HG03521 (cell line): ENCODE measurements around the gene SYCE3.

Experiments used
- ATAC-seq: cut with Tn5 transposase; IDR thresholded peaks from one replicate; pipeline ENCODE4 v1.9.1; 2021; ENCODE audit warnings: mild to moderate bottlenecking, moderate library complexity; ENCODE audit not compliant: unreplicated experiment

The SYCE3 gene

DNA sequence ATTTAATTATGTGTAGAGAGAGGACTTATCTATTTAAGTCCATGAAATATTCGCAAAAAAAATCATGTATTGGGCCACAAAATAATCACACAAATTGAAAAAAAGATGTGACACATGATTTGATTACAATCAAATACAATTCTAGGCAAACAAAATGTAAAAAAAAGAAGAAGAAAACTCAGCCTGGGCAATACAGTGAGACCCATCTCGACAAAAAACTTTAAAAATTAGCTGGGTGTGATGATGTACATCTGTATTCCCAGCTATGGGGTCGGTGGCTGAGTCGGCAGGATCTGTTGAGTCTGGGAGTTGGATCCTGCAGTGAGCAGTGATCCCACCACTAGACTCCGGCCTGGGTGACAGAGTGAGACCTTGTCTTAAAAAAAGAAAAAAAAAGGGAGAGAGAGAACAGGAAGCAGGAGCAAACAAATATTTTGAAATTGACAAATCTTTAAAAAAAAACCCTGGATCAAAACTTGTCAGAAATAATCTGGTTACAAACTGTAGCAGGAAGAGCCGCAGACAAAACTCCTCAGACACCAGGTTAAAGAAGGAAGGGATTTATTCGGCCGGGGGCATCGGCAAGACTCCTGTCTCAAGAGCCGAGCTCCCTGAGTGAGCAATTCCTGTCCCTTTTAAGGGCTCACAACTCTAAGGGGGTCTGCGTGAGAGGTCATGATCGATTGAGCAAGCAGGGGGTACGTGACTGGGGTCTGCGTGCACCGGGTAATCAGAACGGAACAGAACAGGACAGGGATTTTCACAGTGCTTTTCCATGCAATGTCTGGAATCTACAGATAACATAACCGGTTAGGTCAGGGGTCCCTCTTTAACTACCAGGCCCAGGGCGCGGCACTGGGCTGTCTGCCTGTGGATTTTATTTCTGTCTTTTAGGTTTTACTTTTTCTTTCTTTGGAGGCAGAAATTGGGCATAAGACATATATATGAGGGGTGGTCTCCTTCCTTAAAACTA, 29.6 kb downstream of the SYCE3 start:
- ATAC-seq = no peak

- no peak for ATAC-seq
Measured at GRCh38 chr22:50531962-50532674, 30.6 kb downstream of the SYCE3 start.

- ATAC-seq = no peak
Measured at GRCh38 chr22:50531546-50531961, 31.2 kb downstream of the SYCE3 start.

GRCh38 chr22:50530877-50531545, 31.7 kb downstream of the SYCE3 start:
- ATAC-seq = no peak

DNA sequence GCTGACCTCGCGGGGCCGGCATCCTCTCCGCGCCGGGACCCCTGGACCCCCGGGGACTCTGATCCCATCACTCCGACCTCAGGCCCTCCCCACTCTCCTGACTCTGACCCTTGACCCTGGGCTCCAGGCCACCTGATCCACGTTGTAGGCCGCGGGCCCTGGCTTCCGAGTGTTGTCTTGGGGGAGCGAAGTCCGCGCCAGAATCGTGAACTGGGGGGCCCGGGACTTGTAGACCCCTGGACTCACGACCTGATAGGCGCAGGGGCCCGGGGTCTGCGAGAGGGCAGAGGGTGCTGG, 32.2 kb downstream of the SYCE3 start:
- no peak for ATAC-seq

DNA sequence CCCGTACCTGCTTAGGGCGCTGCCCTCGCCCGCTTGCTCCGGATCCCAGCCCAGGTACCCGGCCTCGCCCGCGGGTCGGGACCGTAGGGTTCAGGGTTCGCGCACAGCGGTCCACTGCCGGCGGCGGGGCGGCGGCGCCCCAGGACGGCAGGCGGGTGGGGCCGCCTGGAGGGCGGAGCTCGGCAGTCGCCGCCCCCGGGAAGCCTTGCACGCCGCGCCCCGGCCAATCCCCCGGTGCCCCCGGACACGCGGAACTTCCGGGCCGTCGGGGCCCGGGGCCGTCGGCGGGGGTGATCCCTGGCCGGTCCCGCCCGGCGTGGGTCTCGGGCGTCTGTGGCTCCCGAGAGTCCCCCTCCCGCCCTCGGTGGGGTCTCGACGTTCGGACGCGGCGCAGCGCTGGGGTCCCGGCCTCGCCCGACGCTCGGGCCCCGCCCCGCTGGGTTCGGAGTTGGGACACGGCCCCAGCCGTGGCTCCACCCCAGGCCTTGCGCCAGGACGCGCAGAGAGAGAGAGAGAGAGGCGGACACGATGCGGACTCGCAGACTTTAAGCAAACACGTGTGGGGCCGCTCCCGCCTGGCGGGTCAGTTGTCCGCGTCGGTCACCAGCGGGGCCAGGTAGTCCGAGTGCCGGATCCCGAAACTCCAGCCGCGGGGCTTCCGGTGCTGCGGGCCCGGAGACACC, 32.7 kb downstream of the SYCE3 start, which contains the start of gene TYMP:
TSS of gene TYMP (minus strand) at position 116 of the 683 bp plus-strand sequence. CDS start 303 bp downstream, outside the sequence.
- ATAC-seq = peak; percentile 20

GRCh38 chr22:50529416-50529896, 33.3 kb downstream of the SYCE3 start:
- no peak for ATAC-seq

DNA sequence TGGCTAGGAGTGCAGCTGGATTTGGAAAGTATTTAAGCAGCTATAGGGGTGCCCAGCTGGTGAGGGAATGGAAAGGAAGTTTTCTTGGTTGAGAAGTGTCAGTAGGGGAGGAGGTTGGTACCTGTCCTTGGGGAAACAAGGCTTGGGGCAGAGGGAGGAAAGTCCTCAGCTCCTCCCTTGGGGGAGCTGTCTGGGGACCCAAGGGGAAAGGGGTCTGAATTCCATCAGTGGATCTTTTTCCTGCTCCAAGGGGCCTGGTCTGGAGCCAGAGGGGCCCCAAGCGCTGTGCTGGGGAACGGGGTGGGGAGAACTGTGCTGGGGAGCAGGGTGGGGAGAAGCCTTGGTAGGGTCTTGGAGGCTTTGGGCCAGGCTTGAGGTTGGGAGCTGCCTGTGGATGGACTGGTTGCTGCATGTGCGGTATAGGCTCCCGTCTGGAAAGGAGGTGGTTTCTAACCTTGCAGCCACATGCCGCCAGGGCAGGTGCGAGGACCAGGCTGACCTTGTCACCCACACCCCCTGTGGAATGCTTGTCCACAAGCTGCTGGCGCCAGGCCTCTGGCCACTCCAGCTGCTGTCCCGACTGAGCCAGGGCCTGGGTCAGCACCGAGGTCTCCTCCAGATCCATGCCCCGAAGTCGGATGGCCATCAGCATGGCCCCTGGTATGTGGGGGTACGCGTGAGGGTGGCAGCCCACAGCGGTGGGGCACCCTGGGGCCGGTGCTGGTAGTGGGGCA, 33.9 kb downstream of the SYCE3 start:
- ATAC-seq = no peak

GRCh38 chr22:50527921-50528681, 34.6 kb downstream of the SYCE3 start:
- ATAC-seq = no peak

DNA sequence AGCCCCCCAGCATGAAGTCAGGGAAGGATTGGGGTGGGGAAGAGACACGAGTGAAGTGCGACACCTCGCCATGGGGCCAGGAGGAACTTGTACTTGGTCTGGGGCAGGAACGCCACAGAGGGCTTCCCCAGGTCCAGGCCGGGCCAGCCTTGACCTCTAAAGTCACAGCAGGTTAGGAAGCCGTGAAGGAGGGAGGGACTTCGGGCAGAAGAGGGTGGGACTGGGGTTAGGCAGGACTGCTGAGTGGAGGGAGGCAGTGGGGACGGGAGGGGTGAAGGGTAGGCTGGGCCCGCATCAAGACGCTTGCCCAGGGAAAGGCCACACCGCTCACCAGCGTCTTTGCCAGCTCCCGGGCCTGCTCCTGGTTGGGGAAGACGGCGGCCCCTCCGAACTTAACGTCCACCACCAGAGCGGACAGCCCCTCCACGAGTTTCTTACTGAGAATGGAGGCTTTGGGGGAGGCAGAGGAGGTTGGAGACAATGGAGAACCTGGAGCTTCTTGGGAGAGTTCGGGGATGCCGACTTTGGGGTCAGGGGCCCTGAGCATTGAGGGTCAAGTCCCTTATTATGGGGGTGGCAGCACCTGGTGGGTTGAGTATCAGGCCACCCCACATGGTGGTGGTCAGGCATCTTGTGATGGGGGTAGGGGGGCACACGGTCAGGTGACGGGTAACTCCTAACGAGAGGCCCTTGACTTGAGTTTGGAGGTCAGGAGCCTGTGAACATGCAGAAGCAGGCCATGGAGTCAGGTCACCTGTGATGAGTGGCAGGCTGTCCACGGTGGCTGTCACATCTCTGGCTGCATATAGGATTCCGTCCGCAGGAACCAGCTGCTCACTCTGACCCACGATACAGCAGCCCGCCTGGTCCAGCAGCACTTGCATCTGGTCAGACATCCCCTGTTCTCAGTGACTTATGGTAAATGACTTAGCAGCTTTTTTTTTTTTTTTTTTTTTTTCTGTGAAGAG, 35.6 kb downstream of the SYCE3 start:
- ATAC-seq = no peak

DNA sequence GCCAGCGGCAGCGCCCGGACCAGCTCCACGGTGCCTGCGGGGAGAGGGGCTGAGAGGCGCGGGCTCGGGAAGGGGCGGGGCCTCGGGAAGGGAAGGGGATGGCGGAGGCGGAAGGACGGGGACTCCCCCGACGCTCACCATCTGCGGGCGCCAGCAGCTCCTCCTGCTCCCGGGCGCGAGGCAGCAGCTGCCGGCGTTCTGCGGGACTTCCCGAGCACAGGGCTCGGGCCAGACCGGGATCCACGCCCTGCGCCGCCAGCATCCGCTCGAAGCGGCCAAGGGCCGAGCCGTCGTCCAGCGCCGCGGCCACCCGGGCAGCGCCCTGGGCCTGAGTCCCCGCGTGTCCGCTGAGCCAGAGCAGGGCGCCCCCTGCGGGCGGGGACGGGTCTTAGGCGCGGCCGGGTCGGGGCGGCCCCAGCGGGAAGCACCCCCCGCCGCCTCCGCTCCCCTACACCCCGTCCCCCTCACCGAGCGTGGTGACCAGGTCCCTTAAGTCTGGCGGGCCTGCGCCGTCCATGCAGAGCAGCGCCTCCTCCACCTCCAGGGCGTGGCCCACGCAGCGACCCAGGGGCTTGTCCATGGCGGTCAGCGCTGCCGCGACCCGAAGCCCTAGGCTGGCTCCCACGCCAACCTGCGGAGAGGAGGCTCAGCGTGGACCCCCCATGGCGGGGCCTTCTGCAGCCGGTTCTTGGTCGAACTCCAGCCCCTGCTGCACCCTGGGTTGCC, 36.4 kb downstream of the SYCE3 start:
- peak; percentile 16 for ATAC-seq

- ATAC-seq = peak; percentile 19
Measured at GRCh38 chr22:50525858-50526107, 36.9 kb downstream of the SYCE3 start.

GRCh38 chr22:50525104-50525857, 37.4 kb downstream of the SYCE3 start, which contains the start of gene SCO2:
SCO2 (minus strand) TSS chr22:50525598; CDS start chr22:50524411, 1,187 bp downstream.
- ATAC-seq = peak; percentile 35

- no peak for ATAC-seq
Measured at GRCh38 chr22:50524676-50525103, 38.0 kb downstream of the SYCE3 start.

DNA sequence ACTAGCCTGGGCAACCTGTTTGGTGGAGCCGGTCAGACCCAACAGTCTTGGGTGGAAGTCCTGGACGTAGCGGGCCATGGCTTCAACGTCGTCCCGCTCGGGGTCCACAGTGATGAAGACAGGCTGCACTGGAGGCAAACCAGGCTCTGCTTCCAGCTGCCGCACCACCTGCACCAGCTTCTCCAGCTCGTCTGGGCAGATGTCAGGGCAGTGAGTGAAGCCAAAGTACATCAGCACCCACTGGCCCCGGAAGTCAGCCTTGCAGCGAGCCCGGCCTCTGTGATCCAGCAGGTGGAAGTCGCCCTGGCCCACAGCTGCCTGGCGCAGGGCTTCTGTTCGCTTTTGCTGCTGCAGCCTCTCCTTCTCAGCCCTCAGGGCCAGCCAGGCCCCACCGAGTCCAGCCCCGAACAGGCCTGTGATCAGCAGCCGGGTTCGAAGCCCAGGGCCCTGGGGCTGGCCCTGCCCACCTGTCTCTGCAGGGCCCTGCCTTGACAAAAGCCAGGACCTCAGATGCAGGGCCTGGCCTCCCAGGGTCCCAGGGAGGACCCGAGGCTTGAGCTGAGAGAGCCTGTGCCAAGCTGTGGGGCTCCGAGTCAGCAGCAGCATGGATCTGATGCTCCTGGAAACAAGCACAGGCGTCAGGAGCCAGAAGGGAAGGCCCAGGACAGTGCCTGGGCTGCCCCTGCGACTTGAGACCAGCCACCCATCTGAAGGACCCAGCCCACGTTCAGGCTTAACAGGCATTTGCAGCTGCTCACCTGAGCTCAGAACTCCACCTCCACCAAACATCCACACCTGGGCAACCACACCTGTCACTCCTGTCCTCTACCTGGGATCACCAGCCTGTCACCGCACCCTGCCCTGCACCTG, 38.7 kb downstream of the SYCE3 start:
- no peak for ATAC-seq

DNA sequence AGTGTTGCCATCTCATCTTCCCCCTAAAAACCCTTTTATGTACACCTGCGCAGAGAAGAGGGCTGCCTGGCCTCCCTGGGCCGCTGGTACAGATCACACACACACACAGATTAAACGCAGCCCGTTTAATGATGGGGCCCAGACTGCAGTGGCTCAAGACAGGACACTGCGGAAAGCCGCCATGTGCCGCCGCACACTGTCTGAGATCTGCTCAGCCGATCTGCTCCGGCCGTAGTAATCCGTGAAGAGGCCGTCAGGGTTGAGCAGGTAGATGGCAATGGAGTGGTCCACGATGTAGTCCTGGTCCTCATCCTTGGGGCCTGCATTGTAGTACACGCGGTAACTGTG, 39.3 kb downstream of the SYCE3 start:
- no peak for ATAC-seq
